ENCODE results near the gene NCOA7.

DNA sequence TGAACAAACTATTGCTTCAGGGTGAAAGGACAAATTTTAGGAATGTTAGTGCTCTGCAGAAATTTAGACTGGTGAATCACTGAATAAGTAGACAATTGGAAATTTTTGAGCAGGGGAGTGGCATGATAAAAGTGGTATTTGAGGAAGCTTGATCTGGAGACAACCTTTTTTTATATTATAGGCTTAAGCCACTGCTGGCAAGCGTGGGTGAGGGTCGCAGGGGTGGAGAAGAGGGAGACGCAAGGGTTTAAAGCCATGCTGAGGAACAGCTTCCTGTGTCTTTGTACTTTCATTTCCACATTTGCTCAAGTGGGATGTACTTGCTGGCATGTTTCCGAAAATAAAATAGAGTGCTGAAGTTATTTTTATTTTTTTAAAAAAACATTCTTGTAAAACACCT lies 23.7 kb downstream of the NCOA7 start:
- TF ChIP-seq, protein P1, sequence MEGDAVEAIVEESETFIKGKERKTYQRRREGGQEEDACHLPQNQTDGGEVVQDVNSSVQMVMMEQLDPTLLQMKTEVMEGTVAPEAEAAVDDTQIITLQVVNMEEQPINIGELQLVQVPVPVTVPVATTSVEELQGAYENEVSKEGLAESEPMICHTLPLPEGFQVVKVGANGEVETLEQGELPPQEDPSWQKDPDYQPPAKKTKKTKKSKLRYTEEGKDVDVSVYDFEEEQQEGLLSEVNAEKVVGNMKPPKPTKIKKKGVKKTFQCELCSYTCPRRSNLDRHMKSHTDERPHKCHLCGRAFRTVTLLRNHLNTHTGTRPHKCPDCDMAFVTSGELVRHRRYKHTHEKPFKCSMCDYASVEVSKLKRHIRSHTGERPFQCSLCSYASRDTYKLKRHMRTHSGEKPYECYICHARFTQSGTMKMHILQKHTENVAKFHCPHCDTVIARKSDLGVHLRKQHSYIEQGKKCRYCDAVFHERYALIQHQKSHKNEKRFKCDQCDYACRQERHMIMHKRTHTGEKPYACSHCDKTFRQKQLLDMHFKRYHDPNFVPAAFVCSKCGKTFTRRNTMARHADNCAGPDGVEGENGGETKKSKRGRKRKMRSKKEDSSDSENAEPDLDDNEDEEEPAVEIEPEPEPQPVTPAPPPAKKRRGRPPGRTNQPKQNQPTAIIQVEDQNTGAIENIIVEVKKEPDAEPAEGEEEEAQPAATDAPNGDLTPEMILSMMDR (IDR thresholded peaks at IDR 0.05; ENCODE audit: control extremely low read depth in 1 of 3, insufficient read depth in 1 of 3, low read depth in 1 of 3, low read length in 3 of 3) = no peak
- TF ChIP-seq SP1 (IDR thresholded peaks at IDR 0.05; ENCODE audit: low read depth, low read length) (no peak), GABPA (IDR thresholded peaks at IDR 0.05; ENCODE audit: borderline replicate concordance, insufficient read depth, low read length) (no peak), EZH2 (IDR thresholded peaks at IDR 0.05; ENCODE audit: low read depth, low read length, severe bottlenecking) (no peak), RAD21 (IDR thresholded peaks at IDR 0.05 in 1 of 2, conservative IDR thresholded peaks at IDR 0.05 in 1 of 2; ENCODE audit: low read depth in 2 of 2, low read length in 2 of 2) (no peak), SIN3A (conservative IDR thresholded peaks at IDR 0.05 in 1 of 2, IDR thresholded peaks at IDR 0.05 in 1 of 2; ENCODE audit: low read depth in 1 of 2, low read length in 2 of 2) (no peak), POLR2AphosphoS5 (IDR thresholded peaks at IDR 0.05; ENCODE audit: low read depth, low read length) (no peak), POLR2A (IDR thresholded peaks at IDR 0.05; ENCODE audit: control extremely low read depth in 1 of 2, low read depth in 2 of 2, low read length in 2 of 2) (no peak)
